Keratinocyte (primary cell): ENCODE data around the gene NXN. TPM values are rescaled to one million over a fixed set of nuclear protein-coding genes. Genes with fewer than 3 reads are reported as not detected.

Experiments used
- DNase-seq: peaks from one replicate; pipeline ENCODE4 v3.0.0-alpha.2; 2011; ENCODE audit warnings: low read depth, missing footprints, low spot score
- FAIRE-seq: peaks from 2 replicates; lab custom pipeline; 2011; peaks lifted over from hg19 to GRCh38; lab: Jason Lieb, UNC
- H2AFZ ChIP-seq: 2 replicates; pipeline ENCODE4 v1.6.0; 2012; ENCODE audit warnings: low read length, control low read depth, inconsistent platforms; ENCODE audit not compliant: control insufficient read depth
- H3K27ac ChIP-seq: 2 replicates; pipeline ENCODE4 v1.5.1; 2011; ENCODE audit warnings: low read length; ENCODE audit not compliant: control insufficient read depth, insufficient read depth
- H3K27me3 ChIP-seq: 3 replicates; pipeline ENCODE4 v1.6.0; 2011; ENCODE audit warnings: low read length; ENCODE audit not compliant: control insufficient read depth, insufficient read depth; ENCODE audit errors: extremely low read depth
- H3K36me3 ChIP-seq, 2 experiments: 2 replicates in 1 of 2; 3 replicates in 1 of 2; pipeline ENCODE4 v1.5.1; 2011; ENCODE audit warnings: low read length in 2 of 2, mild to moderate bottlenecking in 1 of 2; ENCODE audit not compliant: control insufficient read depth in 2 of 2, insufficient read depth in 2 of 2; ENCODE audit errors: extremely low read depth in 1 of 2
- H3K4me1 ChIP-seq: 3 replicates; pipeline ENCODE4 v1.5.1; 2011; ENCODE audit warnings: low read length; ENCODE audit not compliant: control insufficient read depth, insufficient read depth; ENCODE audit errors: extremely low read depth
- H3K4me2 ChIP-seq: 3 replicates; pipeline ENCODE4 v1.6.0; 2011; ENCODE audit warnings: low read depth, low read length; ENCODE audit not compliant: control insufficient read depth, insufficient read depth; ENCODE audit errors: extremely low read depth
- H3K4me3 ChIP-seq, 3 experiments: fragments of 200-600 bp in 1 of 3; sonication (generic) in 1 of 3; 2 replicates in 2 of 3; 3 replicates in 1 of 3; pipeline ENCODE4 v1.5.1; 2011 to 2016; ENCODE audit warnings: low read length in 3 of 3, mild to moderate bottlenecking in 3 of 3, control low read depth in 2 of 3, inconsistent platforms in 1 of 3, low read depth in 1 of 3, mixed read lengths in 1 of 3, mixed run types in 1 of 3, moderate library complexity in 1 of 3; ENCODE audit not compliant: control insufficient read depth in 2 of 3, insufficient read depth in 2 of 3; ENCODE audit errors: extremely low read depth in 1 of 3
- H3K79me2 ChIP-seq: 2 replicates; pipeline ENCODE4 v1.6.0; 2012; ENCODE audit warnings: low read length; ENCODE audit not compliant: control insufficient read depth, insufficient read depth
- H3K9ac ChIP-seq: 3 replicates; pipeline ENCODE4 v1.6.0; 2011; ENCODE audit warnings: low read length; ENCODE audit not compliant: control insufficient read depth, insufficient read depth; ENCODE audit errors: extremely low read depth
- H3K9me1 ChIP-seq: 3 replicates; pipeline ENCODE4 v1.6.0; 2011; ENCODE audit warnings: low read length; ENCODE audit not compliant: control insufficient read depth, insufficient read depth; ENCODE audit errors: extremely low read depth
- H3K9me3 ChIP-seq: 2 replicates; pipeline ENCODE4 v1.5.1; 2012; ENCODE audit warnings: low read depth, low read length; ENCODE audit not compliant: control insufficient read depth
- H4K20me1 ChIP-seq: 3 replicates; pipeline ENCODE4 v1.6.0; 2011; ENCODE audit warnings: low read length; ENCODE audit not compliant: control insufficient read depth, insufficient read depth; ENCODE audit errors: extremely low read depth
- EZH2 ChIP-seq: IDR thresholded peaks from one replicate; pipeline ENCODE4 v1.6.1; 2012; ENCODE audit warnings: inconsistent platforms, mild to moderate bottlenecking, low read length, moderate library complexity
- dilution Hi-C: fragments of 300-500 bp; cut with MboI; formaldehyde crosslinking; loops from one replicate; pipeline ENCODE4 v1.7.0; 2020; ENCODE audit warnings: low sequenced_read_pairs; ENCODE audit not compliant: extremely low pct_ligation_motif_present
- polyA plus RNA-seq, 5 experiments: library from polyadenylated mRNA; depleted of rRNA in 3 of 5; stranded (reverse) in 3 of 5; stranded (forward) in 1 of 5; unstranded in 1 of 5; fragments of >200 nt; gene quantifications; 1 replicate in 1 of 5; 2 replicates in 3 of 5; 3 replicates in 1 of 5; pipeline versions ENCODE4 v1.2.1 to v1.2.3, GENCODE V29; 2011 to 2012; ENCODE audit warnings: missing spikeins in 2 of 5, low read depth in 1 of 5, low replicate concordance in 1 of 5
- TF ChIP-seq, protein P1 (sequence below), 3 experiments: IDR thresholded peaks in 1 of 3; conservative IDR thresholded peaks in 1 of 3; optimal IDR thresholded peaks in 1 of 3; 2 replicates in 2 of 3; 3 replicates in 1 of 3; pipeline versions ENCODE3 to v1.5.1; 2011; ENCODE audit warnings: low read length in 3 of 3, mild to moderate bottlenecking in 3 of 3, moderate library complexity in 2 of 3, control low read depth in 1 of 3, inconsistent platforms in 1 of 3; ENCODE audit not compliant: insufficient read depth in 2 of 3; ENCODE audit errors: extremely low read depth in 1 of 3

The NXN gene
- polyA plus RNA-seq, 1 donor (not counting 4 experiments of a cell fraction or from before 2014, with no cell fraction given): 94.4 TPM

GRCh38 chr17:859824-860195, 119.8 kb downstream of the NXN start:
- DNase-seq (no peak), FAIRE-seq (peak; percentile 91)
- no peaks in the 10 kb centered on the region for H4K20me1 ChIP-seq
- H3K9me3 ChIP-seq: no peaks in the 10 kb centered on the region
- no peaks in the 10 kb centered on the region for H3K27me3 ChIP-seq
- dilution Hi-C loops: no loop called here
- no peaks in the 10 kb centered on the region for H3K9me1 ChIP-seq
- H3K4me3 ChIP-seq: peak overlapping the region in 2 of 3 experiments; percentile 7 to 47
- TF ChIP-seq, protein P1, sequence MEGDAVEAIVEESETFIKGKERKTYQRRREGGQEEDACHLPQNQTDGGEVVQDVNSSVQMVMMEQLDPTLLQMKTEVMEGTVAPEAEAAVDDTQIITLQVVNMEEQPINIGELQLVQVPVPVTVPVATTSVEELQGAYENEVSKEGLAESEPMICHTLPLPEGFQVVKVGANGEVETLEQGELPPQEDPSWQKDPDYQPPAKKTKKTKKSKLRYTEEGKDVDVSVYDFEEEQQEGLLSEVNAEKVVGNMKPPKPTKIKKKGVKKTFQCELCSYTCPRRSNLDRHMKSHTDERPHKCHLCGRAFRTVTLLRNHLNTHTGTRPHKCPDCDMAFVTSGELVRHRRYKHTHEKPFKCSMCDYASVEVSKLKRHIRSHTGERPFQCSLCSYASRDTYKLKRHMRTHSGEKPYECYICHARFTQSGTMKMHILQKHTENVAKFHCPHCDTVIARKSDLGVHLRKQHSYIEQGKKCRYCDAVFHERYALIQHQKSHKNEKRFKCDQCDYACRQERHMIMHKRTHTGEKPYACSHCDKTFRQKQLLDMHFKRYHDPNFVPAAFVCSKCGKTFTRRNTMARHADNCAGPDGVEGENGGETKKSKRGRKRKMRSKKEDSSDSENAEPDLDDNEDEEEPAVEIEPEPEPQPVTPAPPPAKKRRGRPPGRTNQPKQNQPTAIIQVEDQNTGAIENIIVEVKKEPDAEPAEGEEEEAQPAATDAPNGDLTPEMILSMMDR (optimal IDR thresholded peaks at IDR 0.05 in 1 of 3, IDR thresholded peaks at IDR 0.05 in 1 of 3, conservative IDR thresholded peaks at IDR 0.05 in 1 of 3; ENCODE audit: extremely low read depth in 1 of 3, insufficient read depth in 2 of 3, low read length in 3 of 3): no peak
- TF ChIP-seq EZH2: no peak
- H2AFZ ChIP-seq: no peak overlapping the region
- peak overlapping the region; percentile 66 for H3K9ac ChIP-seq
- H3K79me2 ChIP-seq: peaks cover 69% of the 10 kb centered on the region
- H3K36me3 ChIP-seq: peaks cover 13 to 15% of the 10 kb centered on the region in 2 experiments
- H3K4me2 ChIP-seq: peak overlapping the region; percentile 90
- H3K4me1 ChIP-seq: peaks cover 40% of the 10 kb centered on the region
- H3K27ac ChIP-seq: peak overlapping the region; percentile 76

GRCh38 chr17:859061-859823, 120.3 kb downstream of the NXN start:
- Histone ChIP-seq H3K4me2 (peak overlapping the region; percentile 90), H3K4me3 (peak overlapping the region in 2 of 3 experiments; percentile 7 to 47), H3K27me3 (no peaks in the 10 kb centered on the region), H4K20me1 (no peaks in the 10 kb centered on the region), H3K4me1 (peaks cover 35% of the 10 kb centered on the region), H2AFZ (no peak overlapping the region), H3K9ac (peak overlapping the region; percentile 66), H3K27ac (peak overlapping the region; percentile 76), H3K36me3 (peaks cover 13 to 15% of the 10 kb centered on the region in 2 experiments), H3K79me2 (peaks cover 69% of the 10 kb centered on the region), H3K9me3 (no peaks in the 10 kb centered on the region), H3K9me1 (no peaks in the 10 kb centered on the region)
- FAIRE-seq (no peak), DNase-seq (no peak)
- dilution Hi-C loops: no loop called here
- TF ChIP-seq EZH2: no peak
- TF ChIP-seq, protein P1 (optimal IDR thresholded peaks at IDR 0.05 in 1 of 3, IDR thresholded peaks at IDR 0.05 in 1 of 3, conservative IDR thresholded peaks at IDR 0.05 in 1 of 3; ENCODE audit: extremely low read depth in 1 of 3, insufficient read depth in 2 of 3, low read length in 3 of 3): no peak
